PC-3 (cell line): ENCODE data around the gene IFI6.

Source experiments
- CTCF ChIP-seq: fragments of 300-600 bp; sonication (generic); conservative IDR thresholded peaks from 2 replicates; pipeline ENCODE4 v1.5.1; 2017; ENCODE audit warnings: antibody characterized with exemption, low read depth, mild to moderate bottlenecking, low read length
- EZH2 ChIP-seq: fragments of 300-600 bp; sonication (generic); IDR thresholded peaks from one replicate; pipeline ENCODE4 v1.6.1; 2017; ENCODE audit warnings: antibody characterized with exemption, mild to moderate bottlenecking, low read length; ENCODE audit not compliant: unreplicated experiment
- EZH2phosphoT487 ChIP-seq: fragments of 300-600 bp; sonication (generic); IDR thresholded peaks from 2 replicates; pipeline ENCODE4 v1.6.1; 2018; ENCODE audit warnings: mild to moderate bottlenecking, antibody characterized with exemption, low read length, borderline replicate concordance

GRCh38 chr1:27650171-27650538 is 21.8 kb downstream of the IFI6 start:
- TF ChIP-seq CTCF (no peak), EZH2 (no peak), EZH2phosphoT487 (no peak)
